Choroid plexus epithelial cell (primary cell): ENCODE data around the gene CLIP3.
A peak's percentile ranks its signal among the peaks of the same experiment; 100 is the strongest.

Source experiments
- DNase-seq: peaks from one replicate; pipeline ENCODE4 v3.0.0-alpha.2; 2010; ENCODE audit warnings: low read depth
- H3K4me3 ChIP-seq: 2 replicates; pipeline ENCODE4 v1.5.1; 2011; ENCODE audit warnings: low read depth, mild to moderate bottlenecking, control low read depth, low read length, moderate library complexity
- CTCF ChIP-seq: conservative IDR thresholded peaks from 2 replicates; pipeline ENCODE4 v1.5.1; 2011; ENCODE audit warnings: low read depth, mild to moderate bottlenecking, control low read depth, inconsistent platforms, low read length, moderate library complexity

Gene CLIP3

DNA sequence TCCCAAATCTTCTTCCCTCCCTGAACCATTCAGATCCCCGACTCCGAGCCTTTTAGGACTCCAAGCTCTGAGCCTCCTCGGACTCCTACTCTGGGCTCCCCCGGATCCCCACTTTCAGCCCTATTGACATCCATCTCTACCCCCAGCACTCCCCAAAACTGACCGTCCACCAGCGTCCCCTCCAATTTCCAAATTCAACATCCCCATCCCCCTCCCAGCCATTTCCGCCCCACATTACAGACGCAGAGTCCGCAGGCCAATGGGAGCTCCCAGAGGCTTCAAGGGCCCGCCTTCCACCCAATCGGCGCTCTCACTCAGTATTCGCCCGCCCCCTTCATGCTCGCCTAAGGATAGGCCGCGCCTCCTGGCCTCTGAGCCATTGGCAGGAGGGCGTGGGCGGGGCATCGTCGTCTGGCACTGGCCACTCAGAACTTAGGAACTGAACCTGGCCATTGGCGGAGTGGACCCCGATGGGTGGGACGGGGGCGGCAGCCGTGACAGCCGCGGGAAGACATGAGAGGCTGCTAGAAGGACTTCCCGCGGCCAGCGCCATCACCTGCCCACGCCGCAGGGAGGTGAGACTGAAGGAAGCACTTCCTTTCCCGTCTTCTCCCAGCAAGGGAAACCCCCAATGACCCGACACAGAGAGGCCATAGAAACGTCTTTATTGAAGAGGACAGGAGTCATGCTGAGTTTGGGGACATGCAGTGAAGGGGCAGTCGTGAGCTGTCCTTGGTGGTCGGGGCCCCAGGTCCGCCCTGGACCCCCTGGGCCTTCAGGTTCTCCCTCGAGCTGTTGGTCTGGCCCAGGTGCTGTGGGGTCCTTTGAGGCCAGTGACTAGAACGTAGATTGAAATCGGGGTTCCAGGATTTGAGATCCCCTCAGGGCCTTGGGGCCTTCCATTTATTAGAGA, 18.4 kb downstream of the CLIP3 start, which contains the start of gene ALKBH6:
Gene ALKBH6 (minus strand): TSS at position 202 of the 913 bp plus-strand sequence. CDS start 816 bp downstream, outside the sequence.
- DNase-seq: peak; percentile 99
- H3K4me3 ChIP-seq: peak within 1 kb of the TSS; percentile 66
- TF ChIP-seq CTCF: no peak

DNA sequence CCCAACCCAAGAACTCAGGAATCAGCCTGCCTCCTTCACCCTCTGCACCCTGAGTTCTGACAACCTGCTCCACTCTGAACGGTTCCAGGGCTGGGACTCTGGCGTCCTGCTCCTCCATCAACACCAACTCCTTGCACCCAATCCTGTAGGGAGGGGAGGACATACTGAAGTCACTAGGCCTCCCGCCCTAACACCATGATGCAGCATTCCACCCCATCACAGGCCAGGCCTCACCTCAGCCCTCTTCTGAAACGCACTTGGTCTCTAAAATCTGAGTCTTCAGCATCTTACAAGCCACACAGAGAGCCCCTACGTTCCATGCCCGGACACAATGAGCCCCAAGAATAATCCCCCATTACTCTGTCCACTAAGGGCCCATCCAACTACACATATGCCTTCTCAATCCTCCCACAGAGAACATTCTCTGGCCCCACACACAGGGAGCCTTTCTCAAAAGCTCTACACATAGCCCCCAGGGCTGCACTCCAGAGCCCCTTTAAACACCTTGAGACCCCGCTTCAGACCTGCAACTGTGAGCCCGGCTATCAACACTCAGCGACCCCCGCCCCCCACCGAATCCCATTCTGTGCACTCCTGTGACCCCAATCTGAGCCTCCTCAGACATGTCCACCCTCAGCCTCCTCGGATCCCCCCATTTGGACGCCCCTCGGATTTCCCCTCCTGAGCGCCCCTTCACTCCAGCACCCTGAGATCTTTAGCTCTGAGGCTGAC, 19.2 kb downstream of the CLIP3 start:
- no peak for TF ChIP-seq CTCF
- peak overlapping the region; percentile 66 for H3K4me3 ChIP-seq
- DNase-seq: no peak

GRCh38 chr19:36010402-36010801, 22.3 kb downstream of the CLIP3 start:
- no peak overlapping the region for H3K4me3 ChIP-seq
- TF ChIP-seq CTCF: no peak
- no peak for DNase-seq

GRCh38 chr19:36009633-36010379, 22.9 kb downstream of the CLIP3 start:
- no peak for DNase-seq
- H3K4me3 ChIP-seq: peak overlapping the region; percentile 50
- TF ChIP-seq CTCF: no peak

GRCh38 chr19:36009220-36009619, 23.5 kb downstream of the CLIP3 start:
- no peak for TF ChIP-seq CTCF
- peak overlapping the region; percentile 50 for H3K4me3 ChIP-seq
- DNase-seq: peak; percentile 64

- TF ChIP-seq CTCF: no peak
- DNase-seq: no peak
- H3K4me3 ChIP-seq: peak within 1 kb of the TSS; percentile 50
These were observed 24.2 kb downstream of the CLIP3 start, which contains the start of gene SYNE4 for GRCh38 chr19:36008336-36008978. Gene SYNE4, minus strand, starts transcription at chr19:36008813. Its CDS starts 132 bp downstream, at chr19:36008681.
